Measurements from ENCODE around the gene UQCC3. TPM values are rescaled to one million over a fixed set of nuclear protein-coding genes. Genes with fewer than 3 reads are reported as not detected.

Gene UQCC3
- polyA plus RNA-seq, 1 donor = 5.8 TPM

Other genes starting within 250 kb of the UQCC3 start
- gene AHNAK, start 124.9 kb upstream of the UQCC3 start, polyA plus RNA-seq (ENCODE audit: insufficient read length) = 359 TPM
- 3,451 TPM for gene EEF1G, start 97.8 kb upstream of the UQCC3 start, polyA plus RNA-seq (ENCODE audit: insufficient read length)
- gene TUT1, start 80.2 kb upstream of the UQCC3 start, polyA plus RNA-seq (ENCODE audit: insufficient read length) = 16.9 TPM
- 42.0 TPM for gene MTA2, start 69.8 kb upstream of the UQCC3 start, polyA plus RNA-seq (ENCODE audit: insufficient read length)
- gene EML3, start 58.9 kb upstream of the UQCC3 start, polyA plus RNA-seq (ENCODE audit: insufficient read length) = 20.7 TPM
- 0.90 TPM for gene ROM1, start 58.4 kb upstream of the UQCC3 start, polyA plus RNA-seq (ENCODE audit: insufficient read length)
- 21.4 TPM for gene B3GAT3, start 49.7 kb upstream of the UQCC3 start, polyA plus RNA-seq (ENCODE audit: insufficient read length)
- 161 TPM for gene GANAB, start 25.1 kb upstream of the UQCC3 start, polyA plus RNA-seq (ENCODE audit: insufficient read length)
- 13.3 TPM for gene INTS5, start 18.4 kb upstream of the UQCC3 start, polyA plus RNA-seq (ENCODE audit: insufficient read length)
- gene C11orf98, start 6.5 kb upstream of the UQCC3 start, polyA plus RNA-seq (ENCODE audit: insufficient read length) = 31.3 TPM
- gene CSKMT, start 6.4 kb upstream of the UQCC3 start, polyA plus RNA-seq (ENCODE audit: insufficient read length) = 3.3 TPM
- gene LBHD1, start 594 bp downstream of the UQCC3 start, polyA plus RNA-seq (ENCODE audit: insufficient read length) = 7.1 TPM
- gene UBXN1, start 7.4 kb downstream of the UQCC3 start, polyA plus RNA-seq (ENCODE audit: insufficient read length) = 143 TPM
- 14.2 TPM for gene LRRN4CL, start 17.9 kb downstream of the UQCC3 start, polyA plus RNA-seq (ENCODE audit: insufficient read length)
- gene BSCL2, start 35.8 kb downstream of the UQCC3 start, polyA plus RNA-seq (ENCODE audit: insufficient read length) = 20.8 TPM
- gene GNG3, start 36.0 kb downstream of the UQCC3 start, polyA plus RNA-seq (ENCODE audit: insufficient read length) = 0.61 TPM
- 43.6 TPM for gene HNRNPUL2, start 55.8 kb downstream of the UQCC3 start, polyA plus RNA-seq (ENCODE audit: insufficient read length)
- gene TTC9C, start 56.8 kb downstream of the UQCC3 start, polyA plus RNA-seq (ENCODE audit: insufficient read length) = 28.3 TPM
- 4.0 TPM for gene ZBTB3, start 82.5 kb downstream of the UQCC3 start, polyA plus RNA-seq (ENCODE audit: insufficient read length)
- gene POLR2G, start 89.9 kb downstream of the UQCC3 start, polyA plus RNA-seq (ENCODE audit: insufficient read length) = 83.5 TPM
- 20.3 TPM for gene TAF6L, start 99.7 kb downstream of the UQCC3 start, polyA plus RNA-seq (ENCODE audit: insufficient read length)
- gene TMEM179B, start 115.7 kb downstream of the UQCC3 start, polyA plus RNA-seq (ENCODE audit: insufficient read length) = 29.2 TPM
- gene TMEM223, start 120.3 kb downstream of the UQCC3 start, polyA plus RNA-seq (ENCODE audit: insufficient read length) = 16.7 TPM
- 75.4 TPM for gene NXF1, start 133.8 kb downstream of the UQCC3 start, polyA plus RNA-seq (ENCODE audit: insufficient read length)
- 31.7 TPM for gene STX5, start 160.4 kb downstream of the UQCC3 start, polyA plus RNA-seq (ENCODE audit: insufficient read length)
- not detected for gene TEX54, start 161.2 kb downstream of the UQCC3 start, polyA plus RNA-seq (ENCODE audit: insufficient read length)
- 37.2 TPM for gene WDR74, start 167.9 kb downstream of the UQCC3 start, polyA plus RNA-seq (ENCODE audit: insufficient read length)
- 43.3 TPM for gene SLC3A2, start 209.2 kb downstream of the UQCC3 start, polyA plus RNA-seq (ENCODE audit: insufficient read length)
- not detected for gene CHRM1, start 249.7 kb downstream of the UQCC3 start, polyA plus RNA-seq (ENCODE audit: insufficient read length)

Measured in hindlimb muscle (tissue), 1 donor.